AG09309 (cell line): Measurements from ENCODE around the gene RNPS1.

ENCODE experiments used
- DNase-seq: peaks from one replicate; pipeline ENCODE4 v3.0.0-alpha.2; 2010; ENCODE audit warnings: low read depth
- H3K4me3 ChIP-seq: 2 replicates; pipeline ENCODE4 v1.5.1; 2011; ENCODE audit warnings: mild to moderate bottlenecking, low read depth, low read length, moderate library complexity; ENCODE audit not compliant: control insufficient read depth
- CTCF ChIP-seq: IDR thresholded peaks from 2 replicates; pipeline ENCODE4 v1.5.1; 2011; ENCODE audit warnings: mild to moderate bottlenecking, low read depth, low read length, inconsistent platforms; ENCODE audit not compliant: insufficient read depth, control insufficient read depth; ENCODE audit errors: missing control alignments

RNPS1 gene

GRCh38 chr16:2233872-2234812 lies 33.8 kb downstream of the RNPS1 start:
- DNase-seq, result no peak
- TF ChIP-seq CTCF, result no peak
- H3K4me3 ChIP-seq, result no peak overlapping the region

GRCh38 chr16:2233046-2233775 lies 34.7 kb downstream of the RNPS1 start:
- no peak for TF ChIP-seq CTCF
- no peak overlapping the region for H3K4me3 ChIP-seq
- DNase-seq, result no peak

GRCh38 chr16:2232094-2232990 lies 35.6 kb downstream of the RNPS1 start:
- TF ChIP-seq CTCF, result no peak
- H3K4me3 ChIP-seq, result no peak overlapping the region
- no peak for DNase-seq

- no peak for TF ChIP-seq CTCF
- no peak overlapping the region for H3K4me3 ChIP-seq
- no peak for DNase-seq
Observed at GRCh38 chr16:2231016-2231931, 36.7 kb downstream of the RNPS1 start.

GRCh38 chr16:2230376-2230775 lies 37.5 kb downstream of the RNPS1 start:
- no peak for DNase-seq
- TF ChIP-seq CTCF, result no peak
- no peak overlapping the region for H3K4me3 ChIP-seq
